Measurements from ENCODE around the gene TRMT6.

TRMT6 gene

GRCh38 chr20:5899444-5899843, 50.9 kb downstream of the TRMT6 start:
- TF ChIP-seq ZNF274 (IDR thresholded peaks at IDR 0.05; ENCODE audit: low read depth, low read length) = no peak
- no peak overlapping the region for H3K4me3 ChIP-seq (ENCODE audit: low read length)

- H3K4me3 ChIP-seq (ENCODE audit: low read length) = no peak overlapping the region
- TF ChIP-seq ZNF274 (IDR thresholded peaks at IDR 0.05; ENCODE audit: low read depth, low read length) = no peak
These were observed 54.7 kb downstream of the TRMT6 start for GRCh38 chr20:5895626-5896025.

DNA sequence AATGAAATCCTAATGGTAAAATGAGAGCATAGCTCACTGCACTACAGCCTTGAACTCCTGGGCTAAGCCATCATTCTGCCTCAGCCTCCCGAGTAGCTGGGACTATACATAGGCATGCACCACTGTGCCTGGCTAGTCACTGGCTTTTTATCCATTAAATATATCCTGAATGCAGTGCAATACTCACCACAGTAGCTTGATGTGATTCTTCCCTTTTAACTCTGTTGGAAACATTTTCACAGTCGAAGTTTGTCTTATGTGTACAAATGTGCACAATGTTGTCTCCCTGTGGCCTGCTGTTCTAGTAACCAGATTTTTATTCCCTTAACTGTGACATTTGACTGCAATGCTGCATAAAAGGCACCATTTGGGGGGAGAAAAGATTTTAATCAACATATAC, 56.7 kb downstream of the TRMT6 start:
- H3K4me3 ChIP-seq (ENCODE audit: low read length) = no peak overlapping the region
- no peak for TF ChIP-seq ZNF274 (IDR thresholded peaks at IDR 0.05; ENCODE audit: low read depth, low read length)

GRCh38 chr20:5893052-5893451, 57.3 kb downstream of the TRMT6 start:
- H3K4me3 ChIP-seq (ENCODE audit: low read length) = no peak overlapping the region
- no peak for TF ChIP-seq ZNF274 (IDR thresholded peaks at IDR 0.05; ENCODE audit: low read depth, low read length)

DNA sequence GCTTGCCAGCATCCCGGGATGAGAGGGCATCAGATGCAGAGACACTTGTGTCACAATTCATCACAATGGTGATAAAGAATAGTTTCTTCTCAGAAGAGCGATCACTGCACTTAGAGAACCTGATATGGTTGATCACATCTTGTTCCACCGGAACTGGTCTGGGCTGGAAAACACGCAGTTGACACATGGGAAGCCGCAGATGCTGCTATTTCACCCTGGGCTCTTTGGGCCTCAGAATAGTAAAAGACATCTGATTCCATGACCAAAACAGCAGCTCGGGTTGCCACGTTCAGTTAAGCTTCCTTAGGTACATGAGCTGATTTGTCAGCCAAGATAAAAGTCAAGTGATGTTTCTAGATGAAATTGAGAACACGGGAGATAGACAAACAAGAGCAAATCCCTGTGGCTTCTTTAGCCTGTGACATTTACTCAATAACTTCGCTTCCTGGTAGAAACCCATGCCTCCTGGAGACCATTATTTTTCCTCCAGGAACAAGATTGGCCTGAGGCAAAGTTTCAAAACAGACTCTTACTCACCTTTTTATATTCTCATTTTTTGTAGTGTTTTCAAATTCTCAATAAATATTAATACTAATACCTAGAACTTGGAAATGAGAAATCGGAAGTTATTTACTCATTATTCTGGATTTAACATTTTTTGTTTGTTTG, 59.4 kb downstream of the TRMT6 start:
- TF ChIP-seq ZNF274 (IDR thresholded peaks at IDR 0.05; ENCODE audit: low read depth, low read length) = no peak
- no peak overlapping the region for H3K4me3 ChIP-seq (ENCODE audit: low read length)

DNA sequence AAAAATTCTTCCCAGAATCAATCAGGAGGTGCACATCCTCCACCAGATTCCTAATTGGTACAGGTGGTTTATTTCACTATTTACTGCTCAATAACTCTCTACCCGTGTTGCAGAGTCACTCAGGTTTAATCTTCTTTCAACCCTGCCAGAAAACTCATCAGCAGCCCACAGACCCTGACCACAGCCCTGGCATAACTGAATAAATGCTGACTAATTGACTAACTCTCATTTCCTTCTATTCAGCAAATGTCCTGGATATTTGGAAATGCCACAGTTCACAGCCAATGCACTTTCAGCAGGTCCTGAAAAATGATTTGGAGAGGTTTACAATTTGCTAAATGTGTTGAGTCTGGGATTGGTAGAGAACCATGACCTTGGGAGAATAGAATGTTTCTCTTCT, 62.3 kb downstream of the TRMT6 start:
- TF ChIP-seq ZNF274 (IDR thresholded peaks at IDR 0.05; ENCODE audit: low read depth, low read length) = no peak
- no peak overlapping the region for H3K4me3 ChIP-seq (ENCODE audit: low read length)

- no peak for TF ChIP-seq ZNF274 (IDR thresholded peaks at IDR 0.05; ENCODE audit: low read depth, low read length)
- H3K4me3 ChIP-seq (ENCODE audit: low read length) = no peak overlapping the region
These were observed 62.9 kb downstream of the TRMT6 start for GRCh38 chr20:5887386-5887785.

All from GM08714 (cell line).